HG03097 (cell line): ENCODE data around the gene CAPN7.

ENCODE experiments used
- ATAC-seq: cut with Tn5 transposase; IDR thresholded peaks from one replicate; pipeline ENCODE4 v1.9.1; 2021; ENCODE audit not compliant: unreplicated experiment, low FRiP score

The CAPN7 gene

DNA sequence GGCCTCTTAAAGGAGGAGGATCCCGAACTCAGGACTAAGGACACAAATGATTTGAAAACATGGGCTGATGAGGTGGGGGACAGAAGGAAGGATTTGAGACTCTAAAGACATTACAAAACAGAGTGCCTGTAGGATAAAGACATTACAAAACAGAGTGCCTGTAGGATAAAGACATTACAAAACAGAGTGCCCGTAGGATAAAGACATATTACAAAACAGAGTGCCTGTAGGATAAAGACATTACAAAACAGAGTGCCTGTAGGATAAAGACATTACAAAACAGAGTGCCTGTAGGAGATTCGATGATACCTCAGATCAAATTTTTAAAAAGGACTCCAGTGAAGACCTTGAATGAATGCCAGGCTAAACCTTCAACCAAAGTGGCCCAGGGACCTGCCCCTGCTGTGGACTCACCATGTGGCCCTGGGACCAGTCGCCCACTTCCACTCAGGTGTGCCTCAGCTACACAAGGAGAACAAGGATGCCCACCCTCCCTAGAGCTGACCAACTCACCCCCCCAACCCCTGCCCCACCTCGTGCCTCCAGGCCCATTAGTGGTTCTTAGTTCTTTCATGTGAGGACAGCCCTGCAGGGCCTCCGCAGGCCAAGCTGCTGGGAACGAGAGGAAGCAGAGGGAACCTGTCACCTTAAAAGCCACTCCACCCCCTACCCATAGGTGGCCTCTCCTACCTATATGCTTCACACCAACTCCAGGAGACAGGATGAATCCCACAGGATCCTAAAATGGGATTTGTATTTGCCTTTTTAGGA, 66.6 kb downstream of the CAPN7 start:
- no peak for ATAC-seq

DNA sequence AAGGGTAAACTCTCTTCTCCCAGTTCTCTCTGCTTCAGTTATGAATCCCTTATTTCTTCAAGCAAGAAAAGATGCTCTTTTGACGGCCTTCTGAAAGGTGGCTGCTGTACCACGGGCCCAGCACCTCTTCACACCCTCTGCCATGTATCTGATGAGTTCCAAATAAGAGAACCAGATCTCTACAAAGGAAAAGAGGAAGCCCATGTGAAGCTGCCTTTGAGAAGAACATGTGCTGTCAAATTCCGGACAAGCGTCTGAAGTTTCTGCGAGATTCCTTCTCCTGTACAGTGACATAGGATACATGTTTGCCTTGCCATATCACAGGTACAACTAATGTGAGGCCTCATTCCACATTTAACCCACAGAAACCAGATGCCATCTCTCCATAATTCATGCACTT, 67.2 kb downstream of the CAPN7 start:
- no peak for ATAC-seq

DNA sequence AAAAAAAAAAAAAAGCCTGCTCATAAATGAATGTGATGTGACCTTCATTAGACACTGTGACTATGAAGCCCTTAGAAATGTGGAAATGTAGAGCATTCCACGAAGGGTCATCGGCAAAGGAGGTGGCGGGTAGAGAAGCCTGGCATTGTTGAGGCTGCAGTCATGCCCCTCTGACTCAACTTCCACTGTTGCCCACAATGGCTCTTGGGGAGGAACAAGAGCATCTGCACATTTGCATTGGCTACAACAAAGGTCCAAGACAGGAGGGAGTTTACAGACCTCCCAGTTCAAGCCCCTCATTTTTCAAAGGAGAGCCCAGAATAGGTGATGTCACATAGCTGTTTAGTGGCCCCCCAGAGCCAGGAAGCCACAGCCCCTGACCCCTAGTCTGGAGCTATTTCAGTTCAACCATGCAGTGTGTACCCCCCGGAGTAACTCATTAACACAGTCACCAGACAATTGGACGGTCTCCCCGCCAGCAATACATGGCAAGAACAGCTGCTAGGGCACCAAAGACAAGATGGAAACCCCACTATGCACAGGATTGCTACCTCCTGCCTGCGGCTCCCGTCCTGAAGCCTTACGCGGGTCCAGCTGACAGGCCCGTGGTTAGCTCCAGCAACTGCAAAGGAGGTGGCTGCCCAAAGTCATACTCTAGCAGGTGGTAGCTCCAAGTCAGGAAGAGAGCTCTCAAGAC, 70.1 kb downstream of the CAPN7 start:
- no peak for ATAC-seq

DNA sequence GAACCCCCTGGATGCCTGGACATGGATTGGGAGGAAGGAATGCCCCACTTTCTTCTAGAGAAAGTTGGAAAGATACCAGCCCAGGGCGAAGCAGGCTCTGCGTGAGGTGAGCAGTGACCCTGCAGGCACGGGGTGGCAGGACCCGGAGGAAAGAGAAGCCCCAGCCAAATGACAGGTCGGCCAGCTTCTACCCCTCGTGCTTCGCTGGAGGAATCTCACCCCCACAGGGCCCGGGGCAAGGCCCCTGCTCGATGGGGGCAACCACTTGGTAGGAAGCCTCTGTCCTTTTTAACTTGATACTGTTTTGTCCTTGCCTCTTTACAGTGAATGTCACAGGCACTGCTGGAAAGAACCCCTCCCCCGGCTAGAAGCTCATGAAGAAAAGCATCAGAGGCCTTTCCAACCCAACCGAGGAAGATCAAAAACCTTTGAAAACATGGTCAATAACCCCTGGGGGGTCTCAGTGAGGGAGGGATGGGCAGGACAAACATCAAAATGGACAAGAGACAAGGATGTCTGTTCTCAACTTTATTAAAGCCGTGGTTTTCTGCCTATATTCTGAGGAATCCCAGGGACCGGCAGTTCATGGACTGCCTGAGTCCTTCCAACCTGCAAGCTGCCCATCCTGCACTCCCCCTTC, 71.9 kb downstream of the CAPN7 start:
- no peak for ATAC-seq

DNA sequence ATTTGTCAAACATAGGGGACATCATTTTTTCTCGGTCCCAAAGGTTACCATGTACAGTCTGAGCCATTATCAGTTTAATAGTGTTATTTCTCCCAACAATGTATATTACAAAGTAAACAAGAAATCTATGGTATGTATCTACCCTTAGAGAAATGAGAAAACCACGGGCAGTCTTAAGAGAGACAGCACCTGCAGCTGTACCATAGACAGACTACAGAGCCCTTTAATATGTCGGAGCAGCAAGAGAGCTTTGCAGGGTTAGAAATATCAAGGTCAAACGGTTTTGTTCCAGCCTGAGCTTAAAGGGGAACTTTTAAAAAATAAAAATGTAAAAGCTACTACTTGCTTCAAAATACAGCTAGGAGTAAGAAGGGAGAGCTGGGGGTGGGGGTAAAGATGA, 73.2 kb downstream of the CAPN7 start:
- no peak for ATAC-seq

DNA sequence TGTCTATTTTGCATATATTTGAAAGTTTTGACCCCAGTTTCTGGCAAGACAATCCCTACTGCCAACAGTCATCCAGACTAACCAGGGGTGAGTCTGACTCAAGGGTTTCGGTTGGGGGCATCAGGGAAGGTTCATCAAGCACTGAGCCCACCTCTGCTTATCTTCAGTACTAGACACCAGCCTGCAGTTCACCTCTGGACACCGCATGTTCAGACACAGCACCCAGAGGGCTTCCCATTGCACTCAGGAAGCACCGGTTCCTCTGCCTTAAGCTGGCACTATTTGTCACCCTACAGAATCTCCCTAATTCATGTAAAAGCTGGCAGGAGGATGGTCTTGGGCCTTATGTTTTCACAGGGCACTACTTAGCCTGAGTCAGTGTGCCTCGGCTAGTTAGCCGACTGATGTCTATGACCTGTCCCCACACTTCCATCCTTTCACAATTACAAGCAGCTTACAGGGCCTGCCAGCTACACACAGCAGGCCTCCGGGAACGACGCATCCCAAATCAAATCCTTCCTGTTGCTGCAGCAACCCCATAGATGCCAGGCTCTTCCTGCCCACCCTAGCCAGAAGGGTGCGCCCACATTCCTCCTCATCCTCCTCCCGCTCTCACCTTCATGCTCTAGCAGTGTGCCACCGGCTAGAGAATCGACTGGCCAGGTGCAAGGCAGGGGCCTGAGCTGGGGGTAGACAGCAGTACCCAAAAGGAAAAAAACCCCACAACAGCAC, 73.8 kb downstream of the CAPN7 start:
- no peak for ATAC-seq

DNA sequence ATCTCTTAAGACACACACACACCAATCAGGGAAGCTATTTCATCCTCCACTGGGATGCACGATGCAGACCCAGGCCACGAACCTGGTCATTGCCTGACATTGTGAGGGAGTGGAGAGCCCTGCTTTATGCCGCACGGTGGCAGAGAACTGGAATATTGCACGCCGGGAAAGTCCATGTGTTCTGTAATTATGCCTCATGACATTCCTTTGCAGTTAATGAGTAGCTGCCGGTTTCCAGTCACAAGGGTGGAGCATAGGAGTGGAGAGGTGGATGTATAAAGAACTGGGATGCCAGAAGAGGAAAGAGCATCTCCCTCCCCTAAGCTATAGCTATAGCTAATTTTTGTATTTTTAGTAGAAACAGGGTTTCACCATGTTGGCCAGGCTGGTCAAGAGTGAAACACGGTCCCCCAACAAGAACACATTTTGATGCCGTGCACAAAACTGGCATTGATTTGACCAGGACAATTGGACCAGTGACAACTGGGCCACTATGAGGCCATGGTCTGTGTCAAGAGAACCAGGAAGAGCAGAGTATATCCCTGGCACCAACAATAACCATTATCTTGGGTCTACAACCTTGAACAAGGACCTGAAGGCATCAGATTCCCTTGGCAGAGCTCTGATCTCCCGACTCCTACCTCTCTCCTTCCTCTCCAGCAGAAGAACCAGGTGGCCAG, 74.9 kb downstream of the CAPN7 start:
- ATAC-seq = no peak

DNA sequence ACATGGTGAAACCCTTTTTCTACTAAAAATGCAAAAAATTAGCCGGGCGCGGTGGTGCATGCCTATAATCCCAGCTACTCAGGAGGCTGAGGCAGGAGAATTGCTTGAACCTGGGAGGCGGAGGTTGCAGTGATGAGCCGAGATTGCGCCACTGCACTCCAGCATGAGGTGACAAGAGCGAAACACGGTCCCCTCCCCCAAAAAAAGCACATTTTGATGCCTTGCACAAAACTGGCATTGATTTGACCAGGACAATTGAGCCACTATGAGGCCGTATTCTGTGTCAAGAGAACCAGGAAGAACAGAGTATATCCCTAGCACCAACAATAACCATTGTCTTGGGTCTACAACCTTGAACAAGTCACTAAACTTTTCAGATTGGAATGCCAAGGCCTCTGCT, 75.8 kb downstream of the CAPN7 start:
- no peak for ATAC-seq

DNA sequence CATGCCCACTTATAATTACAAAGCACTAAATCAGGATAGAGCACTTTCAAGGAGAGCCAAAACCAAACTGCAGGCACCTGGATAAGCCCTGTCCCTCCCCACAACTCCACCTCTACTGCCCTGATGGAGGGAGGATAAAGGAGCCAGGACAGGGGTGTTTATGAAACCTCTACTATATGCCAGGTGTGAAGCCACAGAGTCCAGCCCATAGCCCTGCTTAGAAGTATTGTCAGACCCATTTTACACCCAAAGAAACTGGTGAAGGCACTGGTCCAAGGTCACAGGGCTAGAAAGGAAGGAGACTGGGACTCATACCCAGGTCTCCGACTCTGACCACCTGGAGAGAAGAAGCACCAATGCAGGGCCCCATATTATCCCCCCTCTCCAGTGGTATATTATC, 77.7 kb downstream of the CAPN7 start:
- ATAC-seq = no peak

DNA sequence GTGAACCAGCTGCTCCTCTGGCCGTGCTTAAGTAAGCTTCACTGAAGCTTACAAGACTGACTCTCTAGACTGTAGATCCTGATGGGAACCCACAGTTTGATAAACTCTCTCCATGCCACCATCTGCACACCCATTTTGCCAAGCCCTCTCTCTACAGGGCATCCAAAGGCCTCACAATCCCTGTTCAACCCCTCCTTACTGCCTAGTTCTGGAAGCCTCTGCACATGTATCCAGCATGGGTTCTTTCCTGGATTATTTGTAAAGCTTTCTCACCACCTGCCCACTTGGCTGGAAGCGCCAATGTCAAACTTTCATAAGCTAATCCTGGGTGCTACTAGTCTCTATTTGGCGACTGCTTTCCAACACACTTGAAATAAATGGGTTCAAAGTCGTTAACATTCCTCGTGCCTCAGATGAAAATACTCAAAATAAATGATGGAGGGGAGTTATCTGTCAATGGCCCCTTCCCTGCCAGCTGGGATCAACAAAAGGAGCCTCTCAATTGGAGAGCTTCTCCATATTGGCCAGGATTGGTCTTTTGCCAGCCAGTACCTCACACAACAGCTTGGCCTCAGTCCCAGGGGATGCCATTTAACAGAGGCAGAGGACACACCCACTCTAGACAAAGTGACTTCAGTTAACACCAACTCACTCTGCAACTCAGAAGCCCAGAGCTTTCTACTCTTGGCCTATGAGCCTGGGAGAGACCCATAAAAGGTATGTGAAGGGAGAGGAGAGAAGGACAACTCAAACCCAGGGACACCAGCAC, 78.3 kb downstream of the CAPN7 start:
- ATAC-seq = no peak

DNA sequence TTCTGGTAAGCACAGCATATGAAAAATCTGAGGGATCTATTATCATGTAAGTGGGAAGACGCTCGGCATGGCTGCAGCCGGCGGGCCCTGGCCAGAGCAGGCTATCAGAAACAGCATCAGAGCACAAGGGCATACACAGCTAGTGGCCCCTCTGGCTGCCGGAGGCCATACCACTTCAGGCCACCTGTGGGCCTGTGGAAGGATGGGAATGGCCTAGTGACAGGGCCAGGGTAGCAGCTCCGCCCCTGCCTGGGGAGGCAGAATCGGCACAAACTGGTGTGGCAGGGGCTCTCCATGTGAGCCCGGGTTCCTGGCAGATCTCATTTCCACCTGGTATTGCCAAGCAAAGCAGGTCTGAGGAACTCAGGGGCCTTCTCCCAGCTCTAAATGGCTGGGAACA, 80.0 kb downstream of the CAPN7 start:
- no peak for ATAC-seq

DNA sequence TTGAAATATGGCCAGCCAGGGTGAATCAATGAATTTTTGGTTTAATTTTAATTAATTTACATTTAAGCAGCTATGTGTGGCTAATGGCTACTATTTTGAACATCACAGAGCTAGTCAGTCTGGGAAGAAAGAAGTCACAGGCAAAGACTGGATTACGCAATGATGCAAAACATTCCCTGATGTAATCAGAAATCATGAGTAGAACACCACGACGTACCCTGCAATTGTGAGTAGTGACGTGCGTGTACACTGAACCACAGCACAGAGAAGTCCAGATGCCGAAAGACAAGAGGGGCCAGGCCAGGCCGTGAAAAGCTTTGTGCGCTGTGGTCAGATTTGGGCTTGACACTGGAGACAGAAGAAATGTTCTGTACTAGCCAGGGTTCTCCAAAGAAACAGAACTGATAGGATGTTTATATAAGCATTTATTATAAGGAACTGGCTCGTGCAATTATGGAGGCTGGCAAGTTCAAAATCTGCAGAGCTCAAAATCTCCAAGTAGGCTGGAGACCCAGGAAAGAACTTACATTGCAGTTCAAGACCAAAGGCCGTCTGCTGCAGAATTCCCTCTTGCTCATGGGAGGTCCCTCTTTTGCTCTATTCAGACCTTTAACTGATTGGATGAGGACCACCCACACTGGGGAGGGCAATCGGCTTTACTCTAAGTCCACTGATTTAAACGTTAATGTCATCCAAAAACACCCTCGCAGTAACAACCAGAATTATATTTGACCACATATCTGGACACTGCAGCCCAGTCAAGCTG, 81.7 kb downstream of the CAPN7 start:
- no peak for ATAC-seq

DNA sequence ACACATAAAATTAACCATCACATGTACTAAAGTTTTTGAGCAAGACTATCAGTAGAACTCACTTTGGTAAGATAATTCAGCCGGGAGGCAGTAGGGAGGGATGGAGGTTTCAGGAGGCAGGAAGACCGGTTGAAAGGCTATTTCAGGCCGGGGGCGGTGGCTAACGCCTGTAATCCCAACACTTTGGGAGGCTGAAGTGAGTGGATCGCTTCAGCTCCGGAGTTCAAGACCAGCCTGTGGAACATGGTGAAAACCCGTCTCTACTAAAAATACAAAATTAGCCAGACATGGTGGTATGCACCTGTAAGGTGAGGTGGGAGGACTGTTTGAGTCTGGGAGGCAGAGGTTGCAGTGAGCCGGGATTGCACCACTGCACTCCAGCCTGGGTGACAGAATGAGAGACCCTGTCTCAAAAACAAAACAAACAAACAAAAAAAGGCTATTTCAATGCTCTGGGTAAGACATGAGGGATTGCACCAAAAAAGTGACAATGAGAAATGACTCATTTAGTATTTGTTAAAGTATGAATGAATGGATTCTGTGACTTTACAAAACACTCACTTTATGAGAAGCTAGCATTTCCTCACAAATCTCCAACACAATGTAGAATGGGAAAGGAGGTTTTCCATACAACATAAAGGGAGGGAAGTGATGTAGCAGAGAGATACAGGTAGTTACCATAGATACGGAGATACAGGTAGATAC, 82.4 kb downstream of the CAPN7 start:
- ATAC-seq = no peak

DNA sequence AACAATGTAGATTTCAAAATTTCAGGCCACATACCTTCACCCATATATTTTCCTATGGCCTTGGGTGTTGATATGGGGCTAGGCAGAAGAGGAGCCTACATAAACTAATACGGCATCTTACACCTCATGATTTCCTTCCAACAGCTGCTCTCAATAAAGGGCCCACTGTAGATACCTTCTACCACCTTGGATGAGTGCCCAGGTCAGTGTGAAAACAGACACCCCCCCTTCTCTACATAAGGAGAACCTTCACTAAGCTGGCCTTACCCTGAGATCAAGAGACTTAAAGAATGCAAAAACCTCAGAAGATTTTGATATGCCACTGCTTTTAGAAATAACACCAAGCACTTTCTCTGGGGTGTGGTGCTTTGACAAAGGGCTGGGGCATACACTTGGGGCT, 83.6 kb downstream of the CAPN7 start:
- ATAC-seq = no peak

DNA sequence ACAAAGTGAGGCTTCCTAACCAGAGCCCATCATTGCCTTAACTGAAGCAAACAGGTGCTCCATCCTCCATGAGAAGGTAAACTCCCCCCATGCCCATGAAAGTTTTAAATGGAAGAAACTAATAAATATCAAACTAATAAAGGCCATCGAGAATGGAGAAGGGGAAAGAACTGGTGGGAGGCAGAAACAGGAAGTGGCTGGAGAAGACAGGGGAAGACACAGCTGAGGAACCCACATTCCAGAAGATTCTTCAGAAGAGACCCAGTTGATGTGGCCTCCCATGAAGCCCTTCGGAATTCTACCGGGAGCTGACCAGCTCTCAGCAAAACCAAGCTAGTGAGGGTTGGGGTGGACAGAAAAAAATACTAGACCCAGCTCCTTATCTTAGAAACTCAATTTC, 84.7 kb downstream of the CAPN7 start:
- no peak for ATAC-seq

DNA sequence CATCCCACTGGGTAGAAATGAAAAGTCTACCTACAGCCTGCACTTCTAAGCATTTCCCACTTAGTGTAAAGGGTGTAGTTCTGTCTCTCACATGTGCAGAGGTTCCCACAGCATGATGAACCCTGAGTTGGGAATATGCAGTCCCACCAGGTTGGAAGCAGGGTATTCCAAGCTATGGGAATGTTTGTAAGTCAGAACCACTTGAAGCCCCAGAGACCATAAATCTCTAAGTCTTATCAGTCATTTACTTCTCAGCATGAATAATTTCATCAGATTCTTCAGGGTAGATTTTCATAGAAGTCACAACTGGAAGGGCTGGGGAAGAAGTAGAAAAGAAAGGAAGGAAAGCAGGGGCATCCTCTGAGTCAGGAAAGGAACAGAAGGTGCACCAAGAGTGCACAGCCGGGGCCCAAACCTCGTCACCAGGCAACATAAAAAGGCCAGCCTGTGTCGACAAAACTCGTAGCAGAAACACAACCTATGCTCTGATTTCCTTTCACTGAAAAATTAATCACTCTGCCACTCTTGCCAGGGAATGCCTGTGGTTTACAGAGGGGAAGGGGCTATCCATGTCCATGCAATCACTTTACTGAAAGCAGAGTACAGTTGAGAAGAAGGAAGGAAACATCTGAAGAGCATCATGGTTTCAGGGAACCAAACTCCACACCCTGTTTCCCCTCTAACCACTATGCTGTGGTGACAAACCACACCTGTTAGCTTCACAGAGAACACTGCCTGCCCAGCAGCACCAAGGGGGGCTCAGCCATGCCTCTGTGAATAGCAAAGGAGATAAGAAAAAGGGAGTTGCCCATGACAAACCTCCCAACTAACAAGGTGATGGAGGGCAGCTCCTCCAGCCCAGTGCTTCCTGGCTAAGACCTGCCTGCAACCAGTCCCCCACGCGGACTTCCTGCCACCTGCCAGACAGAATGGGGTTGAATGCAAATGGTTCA, 85.8 kb downstream of the CAPN7 start:
- ATAC-seq = peak; percentile 78

DNA sequence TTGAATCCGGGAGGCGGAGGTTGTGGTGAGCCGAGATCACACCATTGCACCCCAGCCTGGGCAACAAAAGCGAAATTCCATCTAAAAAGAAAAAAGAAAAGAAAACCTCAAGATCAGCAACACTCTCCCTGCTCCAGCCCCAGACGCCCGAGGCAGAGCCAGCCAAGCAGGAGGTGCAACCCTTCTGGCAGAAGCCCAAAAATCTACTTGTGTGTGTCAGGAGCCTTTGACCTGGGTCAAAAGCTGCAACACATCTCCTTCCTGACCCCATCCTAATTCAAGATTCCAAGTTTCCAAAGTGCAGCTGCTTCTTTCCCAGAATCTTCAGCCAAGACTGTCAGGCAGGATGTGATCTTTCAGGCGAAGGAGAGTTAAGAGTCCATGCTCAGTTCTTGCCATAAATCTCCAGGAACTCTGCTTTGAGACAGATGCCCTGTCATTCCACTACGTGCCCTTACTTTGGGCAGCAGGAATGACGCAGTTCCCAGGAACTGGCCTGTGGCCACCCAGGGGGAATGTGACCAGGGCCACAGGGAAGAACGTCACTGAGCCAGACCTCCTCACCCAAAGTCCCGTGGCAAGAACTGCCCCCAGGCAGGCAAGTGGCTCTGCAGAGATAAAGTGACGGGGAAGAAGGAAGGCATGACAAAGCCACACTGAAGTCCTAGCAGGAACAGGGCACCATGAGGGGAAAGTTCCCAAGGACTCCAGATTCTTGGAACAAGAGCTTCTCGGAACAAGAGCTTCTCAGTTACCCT, 86.9 kb downstream of the CAPN7 start:
- no peak for ATAC-seq
